H1 (cell line): Measurements from ENCODE around the gene THOP1. TPM values are rescaled to one million over a fixed set of nuclear protein-coding genes. Genes with fewer than 3 reads are reported as not detected.

ENCODE experiments used
- CTCF ChIA-PET: fragments of 300-600 bp; sonication (Branson Sonifier 250); formaldehyde crosslinking; loops from one replicate; lab custom pipeline; 2021; ENCODE audit not compliant: partially characterized antibody; lab: Charles Lee
- POLR2A ChIA-PET: fragments of 300-600 bp; sonication (Branson Sonifier 250); formaldehyde crosslinking; loops from one replicate; lab custom pipeline; 2021; ENCODE audit warnings: inconsistent platforms; ENCODE audit not compliant: partially characterized antibody; lab: Charles Lee
- DNase-seq, 2 experiments: peaks; one replicate each; pipeline versions ENCODE4 v3.0.0 to v3.0.0-alpha.2; 2010 to 2022; ENCODE audit warnings: low spot score in 2 of 2, low read depth in 1 of 2, mixed read lengths in 1 of 2
- FAIRE-seq: peaks from 2 replicates; lab custom pipeline; 2011; peaks lifted over from hg19 to GRCh38; lab: Jason Lieb, UNC
- H2AFZ ChIP-seq: 2 replicates; pipeline ENCODE4 v1.8.1; 2012; ENCODE audit warnings: low read length, inconsistent platforms
- H2AK5ac ChIP-seq: 2 replicates; pipeline ENCODE4 v1.6.1; 2013; ENCODE audit warnings: low read depth, low read length
- H2BK120ac ChIP-seq: replicated peaks from 2 replicates; pipeline ENCODE3; 2013; ENCODE audit warnings: low read depth, low read length, inconsistent platforms
- H2BK12ac ChIP-seq: 2 replicates; pipeline ENCODE4 v1.6.1; 2013; ENCODE audit warnings: low read depth, low read length
- H2BK15ac ChIP-seq: 2 replicates; pipeline ENCODE4 v1.6.1; 2013; ENCODE audit warnings: low read length
- H2BK20ac ChIP-seq: 2 replicates; pipeline ENCODE4 v1.6.1; 2013; ENCODE audit warnings: low read length
- H2BK5ac ChIP-seq: 2 replicates; pipeline ENCODE4 v1.6.1; 2013; ENCODE audit warnings: low read depth, low read length
- H3K14ac ChIP-seq: 2 replicates; pipeline ENCODE4 v1.6.1; 2013; ENCODE audit warnings: inconsistent platforms; ENCODE audit not compliant: insufficient read length
- H3K18ac ChIP-seq: 2 replicates; pipeline ENCODE4 v1.6.1; 2013; ENCODE audit warnings: low read length; ENCODE audit errors: extremely low read depth
- H3K23ac ChIP-seq: 2 replicates; pipeline ENCODE4 v1.6.1; 2013; ENCODE audit warnings: inconsistent platforms; ENCODE audit not compliant: insufficient read length
- H3K23me2 ChIP-seq: 2 replicates; pipeline ENCODE4 v1.6.1; 2013; ENCODE audit warnings: low read depth, low read length
- H3K27ac ChIP-seq: 2 replicates; pipeline ENCODE4 v1.6.1; 2011; ENCODE audit warnings: low read depth, low read length, inconsistent platforms
- H3K27me3 ChIP-seq, 4 experiments: replicated peaks in 1 of 4; 1 replicate in 1 of 4; 2 replicates in 3 of 4; pipeline versions ENCODE4 v1.6.1 to v1.8.1; 2011 to 2013; ENCODE audit warnings: low read length in 3 of 4, mild to moderate bottlenecking in 3 of 4, inconsistent platforms in 2 of 4, mixed read lengths in 2 of 4, moderate library complexity in 1 of 4; ENCODE audit not compliant: control insufficient read depth in 3 of 4, insufficient read depth in 3 of 4; ENCODE audit errors: extremely low read depth in 1 of 4
- H3K36me3 ChIP-seq, 4 experiments: 2 replicates each; pipeline versions ENCODE4 v1.6.1 to v1.8.1; 2011 to 2013; ENCODE audit warnings: mild to moderate bottlenecking in 4 of 4, low read length in 3 of 4, moderate library complexity in 2 of 4, control low read depth in 1 of 4, inconsistent platforms in 1 of 4; ENCODE audit not compliant: insufficient read depth in 4 of 4, control insufficient read depth in 2 of 4
- H3K4ac ChIP-seq: replicated peaks from 2 replicates; pipeline ENCODE3; 2013; ENCODE audit warnings: low read length, low read depth, mixed read lengths, inconsistent platforms; ENCODE audit not compliant: insufficient read length
- H3K4me1 ChIP-seq, 4 experiments: replicated peaks in 1 of 4; 1 replicate in 1 of 4; 2 replicates in 3 of 4; pipeline versions ENCODE4 v1.6.1 to v1.8.1; 2011 to 2013; ENCODE audit warnings: low read length in 3 of 4, inconsistent platforms in 2 of 4, mixed read lengths in 1 of 4; ENCODE audit not compliant: insufficient read depth in 4 of 4, control insufficient read depth in 3 of 4
- H3K4me2 ChIP-seq, 2 experiments: 2 replicates each; pipeline versions ENCODE4 v1.6.1 to v1.8.1; 2011 to 2013; ENCODE audit warnings: low read depth in 2 of 2, low read length in 2 of 2, control low read depth in 1 of 2, inconsistent platforms in 1 of 2, mild to moderate bottlenecking in 1 of 2; ENCODE audit not compliant: insufficient read depth in 1 of 2
- H3K4me3 ChIP-seq, 4 experiments: fragments of 200-600, 300-600 bp in 1 of 4; sonication (generic), shearing (Covaris generic), sonication (Bioruptor Twin) in 1 of 4; 2 replicates each; pipeline versions ENCODE4 v1.5.1 to v1.8.1; 2011 to 2016; ENCODE audit warnings: low read length in 4 of 4, low read depth in 3 of 4, control low read depth in 2 of 4, inconsistent platforms in 2 of 4, mild to moderate bottlenecking in 2 of 4, mixed read lengths in 1 of 4, moderate library complexity in 1 of 4; ENCODE audit not compliant: insufficient read depth in 2 of 4; ENCODE audit errors: extremely low read depth in 1 of 4
- H3K56ac ChIP-seq: replicated peaks from 2 replicates; pipeline ENCODE3; 2013; ENCODE audit warnings: low read depth, mild to moderate bottlenecking, mixed read lengths, low read length, inconsistent platforms; ENCODE audit not compliant: insufficient read length
- H3K79me1 ChIP-seq: 2 replicates; pipeline ENCODE4 v1.6.1; 2013; ENCODE audit warnings: low read depth, low read length, control low read depth
- H3K79me2 ChIP-seq, 2 experiments: 2 replicates each; pipeline versions ENCODE4 v1.6.1 to v1.8.1; 2012 to 2013; ENCODE audit warnings: low read length in 2 of 2, mild to moderate bottlenecking in 2 of 2, inconsistent platforms in 1 of 2; ENCODE audit not compliant: insufficient read depth in 2 of 2, control insufficient read depth in 1 of 2
- H3K9ac ChIP-seq, 4 experiments: replicated peaks in 1 of 4; 1 replicate in 1 of 4; 2 replicates in 3 of 4; pipeline versions ENCODE4 v1.6.1 to v1.8.1; 2011 to 2013; ENCODE audit warnings: low read depth in 3 of 4, low read length in 3 of 4, control low read depth in 2 of 4, mild to moderate bottlenecking in 2 of 4, moderate library complexity in 2 of 4, inconsistent platforms in 1 of 4; ENCODE audit errors: extremely low read depth in 1 of 4
- H3K9me3 ChIP-seq, 2 experiments: 2 replicates each; pipeline versions ENCODE4 v1.6.1 to v1.8.1; 2012 to 2013; ENCODE audit warnings: mild to moderate bottlenecking in 2 of 2, moderate library complexity in 2 of 2, control low read depth in 1 of 2, inconsistent platforms in 1 of 2, low read depth in 1 of 2, low read length in 1 of 2, mixed read lengths in 1 of 2; ENCODE audit not compliant: insufficient read depth in 2 of 2
- H4K20me1 ChIP-seq, 2 experiments: replicated peaks in 1 of 2; 2 replicates each; pipeline versions ENCODE3 to v1.8.1; 2011 to 2013; ENCODE audit warnings: inconsistent platforms in 2 of 2, low read length in 2 of 2, mild to moderate bottlenecking in 1 of 2; ENCODE audit not compliant: insufficient read depth in 2 of 2, control insufficient read depth in 1 of 2
- H4K5ac ChIP-seq: 2 replicates; pipeline ENCODE4 v1.6.1; 2013; ENCODE audit warnings: low read length, low read depth, mixed read lengths, inconsistent platforms; ENCODE audit not compliant: insufficient read length
- H4K8ac ChIP-seq: 2 replicates; pipeline ENCODE4 v1.8.0; 2013; ENCODE audit warnings: mild to moderate bottlenecking, moderate library complexity, low read length, inconsistent platforms; ENCODE audit not compliant: insufficient read depth; ENCODE audit errors: extremely low read depth
- H4K91ac ChIP-seq: replicated peaks from 2 replicates; pipeline ENCODE3; 2013; ENCODE audit warnings: low read length, mixed read lengths, inconsistent platforms; ENCODE audit not compliant: insufficient read length
- BRCA1 ChIP-seq: IDR thresholded peaks from 2 replicates; pipeline ENCODE4 v1.6.1; 2012; ENCODE audit warnings: low read depth, low read length, improper control_type of control experiment
- CREB1 ChIP-seq: IDR thresholded peaks from 2 replicates; pipeline ENCODE4 v1.6.1; 2012; ENCODE audit warnings: inconsistent platforms
- GABPA ChIP-seq: IDR thresholded peaks from 2 replicates; pipeline ENCODE4 v1.6.1; 2011; ENCODE audit warnings: mild to moderate bottlenecking, low read length, moderate library complexity, borderline replicate concordance; ENCODE audit not compliant: insufficient read depth
- GTF2F1 ChIP-seq: IDR thresholded peaks from 2 replicates; pipeline ENCODE4 v1.6.1; 2012; ENCODE audit warnings: low read depth, low read length, improper control_type of control experiment, borderline replicate concordance
- KDM4A ChIP-seq: IDR thresholded peaks from one replicate; pipeline ENCODE4 v1.7.1; 2012; ENCODE audit warnings: low read depth, mild to moderate bottlenecking, moderate library complexity, low read length, inconsistent platforms; ENCODE audit not compliant: severe bottlenecking
- MAFK ChIP-seq: IDR thresholded peaks from 2 replicates; pipeline ENCODE4 v1.6.1; 2012; ENCODE audit warnings: low read depth, mild to moderate bottlenecking, improper control_type of control experiment, low read length
- NANOG ChIP-seq: IDR thresholded peaks from 2 replicates; pipeline ENCODE4 v1.6.1; 2011; ENCODE audit warnings: low read length, low read depth, mild to moderate bottlenecking, inconsistent platforms; ENCODE audit not compliant: insufficient read depth, poor library complexity, severe bottlenecking
- PHF8 ChIP-seq: fragments of 200-600 bp; sonication (generic); conservative IDR thresholded peaks from 2 replicates; pipeline ENCODE4 v1.7.1; 2012; ENCODE audit warnings: low read depth, mild to moderate bottlenecking, inconsistent platforms, low read length, moderate library complexity
- SIX5 ChIP-seq: IDR thresholded peaks from 2 replicates; pipeline ENCODE4 v1.6.1; 2011; ENCODE audit warnings: mild to moderate bottlenecking, low read depth, low read length
- TEAD4 ChIP-seq: IDR thresholded peaks from 2 replicates; pipeline ENCODE4 v1.6.1; 2012; ENCODE audit warnings: low read depth, low read length, inconsistent platforms, mixed read lengths
- YY1 ChIP-seq: IDR thresholded peaks from 2 replicates; pipeline ENCODE4 v1.6.1; 2011; ENCODE audit warnings: low read depth, mild to moderate bottlenecking, low read length
- WGBS, 2 experiments: shearing (Covaris generic) in 1 of 2; methylation state at CpG; one replicate each; pipeline versions ENCODE4 v1.1.6 to v1.1.7; 2013 to 2015; ENCODE audit warnings: low lambda C conversion rate in 2 of 2, mixed read lengths in 2 of 2, inconsistent platforms in 1 of 2, low coverage in 1 of 2, missing lambda C conversion rate in 1 of 2; ENCODE audit not compliant: insufficient replicate concordance in 2 of 2, insufficient coverage in 1 of 2, insufficient read length in 1 of 2; ENCODE audit errors: extremely low coverage in 1 of 2, missing lambda C conversion rate in 1 of 2; 5-methylcytosine and 5-hydroxymethylcytosine counted together
- polyA plus RNA-seq, 7 experiments: library from polyadenylated mRNA; depleted of rRNA in 3 of 7; stranded (reverse) in 5 of 7; unstranded in 2 of 7; fragments of >200 nt in 5 of 7; fragments of 200-250 nt in 2 of 7; gene quantifications; 1 replicate in 5 of 7; 2 replicates in 1 of 7; 4 replicates in 1 of 7; pipeline versions ENCODE4 v1.2.1 to v1.2.3, GENCODE V29; 2011 to 2013; ENCODE audit warnings: missing spikeins in 2 of 7, mixed read lengths in 2 of 7
- total RNA-seq: library from RNA; stranded (reverse); fragmentation: NEBNext Ultra II Directional; extraction: Animal tissue kit (Norgen Biotek cat#: 25700); gene quantifications from 2 replicates; pipeline ENCODE4 v1.2.1, GENCODE V29; 2021
- TF ChIP-seq, protein P1 (sequence below): IDR thresholded peaks from 2 replicates; pipeline ENCODE4 v1.6.1; 2012; ENCODE audit warnings: inconsistent platforms

The THOP1 gene
- total and polyA plus RNA-seq, 2 of the 8 experiments (the other 6 are each of a cell fraction or from before 2014, with no cell fraction given): 136 to 159 TPM

DNA sequence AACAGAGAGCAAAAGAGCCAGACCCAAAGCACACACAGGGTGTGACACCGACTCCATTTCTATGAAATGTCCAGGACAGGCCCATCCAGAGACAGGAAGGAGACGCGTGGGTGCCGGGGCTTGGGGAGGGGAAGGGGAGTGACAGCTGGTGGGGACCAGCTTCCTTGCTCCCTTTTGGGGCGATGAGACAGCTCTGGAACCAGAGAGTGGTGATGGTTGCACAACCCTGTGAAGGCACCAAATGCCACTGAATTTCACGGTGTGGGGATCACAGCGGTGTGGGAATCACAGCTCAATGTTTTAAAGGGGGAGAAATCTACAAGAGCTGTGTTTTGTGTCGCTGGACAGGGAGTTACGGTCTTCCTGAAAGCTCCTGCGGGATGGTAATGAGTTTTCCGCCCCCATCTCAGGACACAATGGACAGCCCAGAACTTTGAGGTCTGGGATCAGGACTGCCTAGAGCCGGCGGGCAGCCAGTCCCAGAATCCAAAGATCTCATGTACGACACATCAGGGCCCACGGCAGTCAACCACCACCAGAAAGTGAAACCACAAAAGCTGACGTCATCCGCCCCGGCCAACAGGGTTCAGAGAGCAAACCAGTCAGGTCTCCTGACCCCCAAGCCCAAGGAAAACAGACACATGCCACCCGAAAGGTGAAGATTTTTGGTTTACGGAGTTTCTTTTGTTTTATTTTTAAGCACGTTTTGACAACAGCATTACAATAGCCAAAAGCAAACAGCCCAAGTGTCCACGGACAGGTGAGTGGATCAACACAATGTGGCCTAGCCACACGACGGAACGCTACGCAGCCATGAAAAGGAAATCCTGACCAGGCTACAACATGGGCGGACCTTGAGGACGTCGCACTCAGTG lies 9.5 kb upstream of the THOP1 start:
- POLR2A ChIA-PET: interaction anchor here (0.6 to 1.1 kb wide), 2 partner anchors 9 to 168 kb away, joined by 3 to 5 read pairs; no protein-coding TSS in a partner anchor
- Histone ChIP-seq H3K14ac (no peak overlapping the region), H2BK120ac (no peak overlapping the region), H3K4me2 (no peak overlapping the region), H3K36me3 (no peaks in the 10 kb centered on the region), H3K18ac (no peak overlapping the region), H3K79me1 (peaks cover 22% of the 10 kb centered on the region), H3K79me2 (peaks cover 70 to 89% of the 10 kb centered on the region in 2 experiments), H4K20me1 (peaks cover 23 to 54% of the 10 kb centered on the region in 2 experiments), H2BK15ac (no peak overlapping the region), H2BK12ac (no peak overlapping the region), H4K91ac (no peak overlapping the region), H3K27ac (no peak overlapping the region), H3K27me3 (no peaks in the 10 kb centered on the region), H2BK20ac (no peak overlapping the region), H2AK5ac (no peak overlapping the region), H3K56ac (no peak overlapping the region), H4K5ac (no peak overlapping the region), H3K4me3 (no peak overlapping the region), H2BK5ac (no peak overlapping the region; the same call in 1 of the 2 replicates), H3K4ac (no peak overlapping the region), H2AFZ (no peak overlapping the region), H3K9ac (no peak overlapping the region; a peak in 1 of 7 replicates), H3K23me2 (no peaks in the 10 kb centered on the region), H3K9me3 (no peaks in the 10 kb centered on the region), H3K23ac (no peak overlapping the region), H3K4me1 (no peaks in the 10 kb centered on the region; a peak in 1 of 7 replicates), H4K8ac (no peak overlapping the region)
- CTCF ChIA-PET: interaction anchor here (0.7 to 4.4 kb wide), 3 partner anchors 12 to 127 kb away, joined by 4 to 16 read pairs (median 6); no protein-coding TSS in a partner anchor
- DNase-seq (no peak), FAIRE-seq (no peak)
- 93% methylated on average over 29 of the region's 29 CpGs; no CpG with 5 or more reads in 1 of the 2 experiments for WGBS, 2 experiments
- TF ChIP-seq YY1 (no peak), GTF2F1 (no peak), KDM4A (no peak), TEAD4 (no peak), MAFK (no peak), BRCA1 (no peak), PHF8 (no peak), NANOG (no peak), SIX5 (no peak), GABPA (no peak), CREB1 (no peak)
- TF ChIP-seq, protein P1, sequence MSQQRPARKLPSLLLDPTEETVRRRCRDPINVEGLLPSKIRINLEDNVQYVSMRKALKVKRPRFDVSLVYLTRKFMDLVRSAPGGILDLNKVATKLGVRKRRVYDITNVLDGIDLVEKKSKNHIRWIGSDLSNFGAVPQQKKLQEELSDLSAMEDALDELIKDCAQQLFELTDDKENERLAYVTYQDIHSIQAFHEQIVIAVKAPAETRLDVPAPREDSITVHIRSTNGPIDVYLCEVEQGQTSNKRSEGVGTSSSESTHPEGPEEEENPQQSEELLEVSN: no peak
